Activated naive CD4-positive, alpha-beta T cell treated with anti-CD3 and anti-CD28 coated beads, Interleukin-2, amount 10 ng/mL, durations not matched to agents 7 days and 5 days (primary cell): ENCODE data around the gene KIF5A.

ENCODE experiments used
- CTCF ChIA-PET: fragments of 350-600 bp; sonication (Branson Sonifier 250); formaldehyde crosslinking; loops from one replicate; lab custom pipeline; 2021; ENCODE audit warnings: antibody characterized with exemption; lab: Charles Lee
- DNase-seq: peaks from one replicate; pipeline ENCODE4 v3.0.0-alpha.2; 2020
- H3K27ac Mint-ChIP-seq: one replicate; pipeline ENCODE4 v1.8.0; 2021; ENCODE audit warnings: mild to moderate bottlenecking, moderate library complexity, mixed read lengths
- H3K27me3 Mint-ChIP-seq: one replicate; pipeline ENCODE4 v1.8.0; 2021; ENCODE audit warnings: mild to moderate bottlenecking, mixed read lengths
- H3K36me3 Mint-ChIP-seq: one replicate; pipeline ENCODE4 v1.8.0; 2021; ENCODE audit warnings: mixed read lengths
- H3K4me1 Mint-ChIP-seq: one replicate; pipeline ENCODE4 v1.8.0; 2021; ENCODE audit warnings: mixed read lengths
- H3K4me3 Mint-ChIP-seq: one replicate; pipeline ENCODE4 v1.8.0; 2021; ENCODE audit warnings: mild to moderate bottlenecking, moderate library complexity, mixed read lengths
- H3K9me3 Mint-ChIP-seq: one replicate; pipeline ENCODE4 v1.8.0; 2021; ENCODE audit warnings: mixed read lengths

The KIF5A gene

GRCh38 chr12:57626111-57626920 is 76.5 kb downstream of the KIF5A start:
- Mint-ChIP-seq H3K4me1 (peaks cover 19% of the 10 kb centered on the region), H3K4me3 (no peak overlapping the region), H3K27me3 (peaks cover 100% of the 10 kb centered on the region), H3K36me3 (no peaks in the 10 kb centered on the region), H3K9me3 (no peaks in the 10 kb centered on the region), H3K27ac (no peak overlapping the region)
- peak; percentile 17 for DNase-seq
- CTCF ChIA-PET = interaction anchor here (1.0 to 7.3 kb wide), 5 partner anchors 12 to 126 kb away, joined by 3 to 143 read pairs (median 6); partner anchors contain the start of gene CDK4

- DNase-seq = peak; percentile 19
- CTCF ChIA-PET = interaction anchor here (0.5 to 1.9 kb wide), 11 partner anchors 10 to 874 kb away, joined by 3 to 7 read pairs (median 5); partner anchors contain the start of gene CDK4
- no peaks in the 10 kb centered on the region for H3K9me3 Mint-ChIP-seq
- H3K27ac Mint-ChIP-seq = no peak overlapping the region
- H3K4me1 Mint-ChIP-seq = peaks cover 13% of the 10 kb centered on the region
- H3K27me3 Mint-ChIP-seq = peaks cover 100% of the 10 kb centered on the region
- no peaks in the 10 kb centered on the region for H3K36me3 Mint-ChIP-seq
- no peak overlapping the region for H3K4me3 Mint-ChIP-seq
These were observed 77.1 kb downstream of the KIF5A start for GRCh38 chr12:57626921-57627445.

GRCh38 chr12:57627501-57628279 is 77.8 kb downstream of the KIF5A start:
- Mint-ChIP-seq H3K36me3 (no peaks in the 10 kb centered on the region), H3K27me3 (peaks cover 99% of the 10 kb centered on the region), H3K4me3 (peak overlapping the region; percentile 14), H3K4me1 (peaks cover 12% of the 10 kb centered on the region), H3K9me3 (no peaks in the 10 kb centered on the region), H3K27ac (peak overlapping the region; percentile 30)
- DNase-seq = peak; percentile 61
- CTCF ChIA-PET = interaction anchor here (0.6 to 1.9 kb wide), 13 partner anchors 9 to 277 kb away, joined by 3 to 7 read pairs (median 5); partner anchors contain the start of gene CDK4

- Mint-ChIP-seq H3K27me3 (peaks cover 99% of the 10 kb centered on the region), H3K4me3 (no peak overlapping the region), H3K4me1 (peaks cover 17% of the 10 kb centered on the region), H3K27ac (no peak overlapping the region), H3K9me3 (no peaks in the 10 kb centered on the region), H3K36me3 (no peaks in the 10 kb centered on the region)
- CTCF ChIA-PET = interaction anchor here (1.0 to 1.9 kb wide), 8 partner anchors 10 to 112 kb away, joined by 3 to 7 read pairs (median 5); no protein-coding TSS in a partner anchor
- DNase-seq = peak; percentile 8
These were observed 78.7 kb downstream of the KIF5A start for GRCh38 chr12:57628280-57629191.

GRCh38 chr12:57629897-57630471 is 80.1 kb downstream of the KIF5A start:
- peak; percentile 18 for DNase-seq
- Mint-ChIP-seq H3K36me3 (no peaks in the 10 kb centered on the region), H3K27ac (no peak overlapping the region), H3K27me3 (peaks cover 91% of the 10 kb centered on the region), H3K4me1 (peaks cover 18% of the 10 kb centered on the region), H3K9me3 (no peaks in the 10 kb centered on the region), H3K4me3 (no peak overlapping the region)
- CTCF ChIA-PET = interaction anchor here (1.4 to 2.0 kb wide), 3 partner anchors 8 to 171 kb away, joined by 3 to 8 read pairs (median 5); no protein-coding TSS in a partner anchor

- no peaks in the 10 kb centered on the region for H3K9me3 Mint-ChIP-seq
- CTCF ChIA-PET = interaction anchor here (1.4 to 2.0 kb wide), 4 partner anchors 9 to 172 kb away, joined by 3 to 8 read pairs (median 4); no protein-coding TSS in a partner anchor
- H3K27ac Mint-ChIP-seq = no peak overlapping the region
- H3K4me3 Mint-ChIP-seq = peak overlapping the region; percentile 10
- peak; percentile 15 for DNase-seq
- H3K4me1 Mint-ChIP-seq = peaks cover 18% of the 10 kb centered on the region
- H3K36me3 Mint-ChIP-seq = no peaks in the 10 kb centered on the region
- H3K27me3 Mint-ChIP-seq = peaks cover 91% of the 10 kb centered on the region
These were observed 81.1 kb downstream of the KIF5A start for GRCh38 chr12:57630891-57631433.

- Mint-ChIP-seq H3K27me3 (peaks cover 86% of the 10 kb centered on the region), H3K36me3 (no peaks in the 10 kb centered on the region), H3K27ac (no peak overlapping the region), H3K4me3 (peak overlapping the region; percentile 10), H3K4me1 (peaks cover 18% of the 10 kb centered on the region), H3K9me3 (no peaks in the 10 kb centered on the region)
- DNase-seq = peak; percentile 13
- CTCF ChIA-PET = interaction anchor here (1.4 to 2.0 kb wide), 3 partner anchors 9 to 128 kb away, joined by 3 to 8 read pairs (median 3); no protein-coding TSS in a partner anchor
These were observed 81.8 kb downstream of the KIF5A start for GRCh38 chr12:57631566-57632072.

- Mint-ChIP-seq H3K4me3 (peak overlapping the region; percentile 58), H3K4me1 (peaks cover 15% of the 10 kb centered on the region), H3K27ac (no peak overlapping the region), H3K27me3 (peaks cover 86% of the 10 kb centered on the region), H3K9me3 (no peaks in the 10 kb centered on the region), H3K36me3 (no peaks in the 10 kb centered on the region)
- CTCF ChIA-PET = interaction anchor here (0.8 to 2.6 kb wide), 12 partner anchors 10 to 173 kb away, joined by 3 to 12 read pairs (median 4); partner anchors contain the start of genes GLI1 and PIP4K2C
- DNase-seq = peak; percentile 50
These were observed 82.5 kb downstream of the KIF5A start for GRCh38 chr12:57632073-57632957.

GRCh38 chr12:57632958-57633840 is 83.4 kb downstream of the KIF5A start, which contains the start of gene B4GALNT1:
Gene B4GALNT1 (minus strand): TSS chr12:57633201. CDS start chr12:57632132, 1,069 bp downstream.
- H3K4me1 Mint-ChIP-seq = peaks cover 12% of the 10 kb centered on the region
- no peak within 1 kb of the TSS for H3K27ac Mint-ChIP-seq
- H3K9me3 Mint-ChIP-seq = no peaks in the 10 kb centered on the region
- DNase-seq = peak; percentile 66
- peaks cover 79% of the 10 kb centered on the region for H3K27me3 Mint-ChIP-seq
- no peaks in the 10 kb centered on the region for H3K36me3 Mint-ChIP-seq
- peak within 1 kb of the TSS; percentile 58 for H3K4me3 Mint-ChIP-seq
- CTCF ChIA-PET = interaction anchor here (0.6 to 2.6 kb wide), 18 partner anchors 9 to 406 kb away, joined by 3 to 12 read pairs (median 3); partner anchors contain the start of genes GLI1 and PIP4K2C
